K562 (cell line): Measurements from ENCODE around the gene GTPBP1. TPM values are rescaled to one million over a fixed set of nuclear protein-coding genes. Genes with fewer than 3 reads are reported as not detected.

Experiments
- ETS1 ChIP-seq: conservative IDR thresholded peaks from 2 replicates; pipeline ENCODE4 v1.6.1; 2011; ENCODE audit warnings: low read depth, mild to moderate bottlenecking, low read length; ENCODE audit not compliant: control insufficient read depth
- HMGXB4 ChIP-seq: sonication (generic); formaldehyde crosslinking; IDR thresholded peaks from 2 replicates; pipeline ENCODE4 v1.8.1; 2023; ENCODE audit warnings: mild to moderate bottlenecking, missing genetic modification reagents
- JUND ChIP-seq, 2 experiments: IDR thresholded peaks; 2 replicates in 1 of 2; 3 replicates in 1 of 2; pipeline ENCODE4 v1.6.1; 2011; ENCODE audit warnings: borderline replicate concordance in 2 of 2, low read depth in 2 of 2, low read length in 2 of 2, improper control_type of control experiment in 1 of 2, missing biosample characterization in 1 of 2, missing genetic modification characterization in 1 of 2, missing genetic modification reagents in 1 of 2
- MTA3 ChIP-seq: fragments of 450-650 bp; formaldehyde crosslinking; IDR thresholded peaks from 2 replicates; pipeline ENCODE4 v1.6.1; 2017; ENCODE audit warnings: mild to moderate bottlenecking, borderline replicate concordance
- NRF1 ChIP-seq, 2 experiments: fragments of 450-650 bp; IDR thresholded peaks in 1 of 2; conservative IDR thresholded peaks in 1 of 2; 2 replicates each; pipeline ENCODE4 v1.6.1; 2014; ENCODE audit warnings: mild to moderate bottlenecking in 2 of 2
- SETDB1 ChIP-seq: IDR thresholded peaks from one replicate; pipeline ENCODE4 v1.6.1; 2012; ENCODE audit warnings: low read length, control low read depth, inconsistent platforms
- SMAD1 ChIP-seq: fragments of 150-350 bp; IDR thresholded peaks from 2 replicates; pipeline ENCODE4 v1.6.1; 2014; ENCODE audit warnings: low read length, low read depth; ENCODE audit not compliant: partially characterized antibody
- XRCC3 ChIP-seq: fragments of 450-650 bp; IDR thresholded peaks from 2 replicates; pipeline ENCODE4 v1.6.1; 2017; ENCODE audit warnings: mild to moderate bottlenecking, moderate library complexity
- ZFX ChIP-seq: sonication (generic); formaldehyde crosslinking; IDR thresholded peaks from 2 replicates; pipeline ENCODE4 v1.8.0; 2022; ENCODE audit warnings: mild to moderate bottlenecking, missing genetic modification reagents, moderate library complexity
- polyA plus RNA-seq, 8 experiments: library from polyadenylated mRNA; depleted of rRNA in 4 of 8; stranded (reverse) in 5 of 8; unstranded in 3 of 8; fragments of >200 nt; fragmentation: Nextera tagmentation in 2 of 8; fragmentation: Illumina TruSeq in 1 of 8; extraction: Ambion mirVana in 2 of 8; extraction: Trizol in 1 of 8; gene quantifications; 2 replicates each; pipeline versions ENCODE4 v1.2.1 to v1.2.3, GENCODE V29; 2011 to 2014; ENCODE audit warnings: inconsistent platforms in 1 of 8, missing spikeins in 1 of 8
- total RNA-seq, 7 experiments: library from RNA; depleted of rRNA in 6 of 7; stranded (reverse); fragments of >200 nt in 6 of 7; fragmentation: Illumina TruSeq in 2 of 7; extraction: Trizol in 2 of 7; gene quantifications; 2 replicates each; pipeline versions ENCODE4 v1.2.1 to v1.2.3, GENCODE V29; 2011 to 2021; ENCODE audit warnings: low replicate concordance in 1 of 7
- TF ChIP-seq, protein P1 (sequence below): fragments of 450-650 bp; IDR thresholded peaks from 2 replicates; pipeline ENCODE4 v1.6.1; 2017; ENCODE audit warnings: antibody characterized with exemption
- TF ChIP-seq, protein P2 (sequence below): fragments of 450-650 bp; conservative IDR thresholded peaks from 2 replicates; pipeline ENCODE4 v1.6.1; 2016; ENCODE audit warnings: missing genetic modification characterization, low read depth, mild to moderate bottlenecking, control low read depth, missing compliant biosample characterization
- TF ChIP-seq, protein P3 (sequence below): sonication (generic); formaldehyde crosslinking; IDR thresholded peaks from 2 replicates; pipeline ENCODE4 v1.8.0; 2022; ENCODE audit warnings: missing genetic modification reagents, mild to moderate bottlenecking, moderate library complexity, borderline replicate concordance
- TF ChIP-seq, protein P4 (sequence below): fragments of 450-650 bp; IDR thresholded peaks from 2 replicates; pipeline ENCODE4 v1.6.1; 2017; ENCODE audit warnings: mild to moderate bottlenecking, moderate library complexity

GTPBP1 gene
- total and polyA plus RNA-seq, 9 of the 15 experiments (the other 6 are each of a cell fraction or from before 2014, with no cell fraction given): 0.83 to 53.2 (median 23.3) TPM

- peak; percentile 40 for TF ChIP-seq MTA3
- no peak for TF ChIP-seq SMAD1
- peak; percentile 65 for TF ChIP-seq ZFX (CRISPR knock-in tag)
- no peak for TF ChIP-seq XRCC3
- TF ChIP-seq, protein P1, sequence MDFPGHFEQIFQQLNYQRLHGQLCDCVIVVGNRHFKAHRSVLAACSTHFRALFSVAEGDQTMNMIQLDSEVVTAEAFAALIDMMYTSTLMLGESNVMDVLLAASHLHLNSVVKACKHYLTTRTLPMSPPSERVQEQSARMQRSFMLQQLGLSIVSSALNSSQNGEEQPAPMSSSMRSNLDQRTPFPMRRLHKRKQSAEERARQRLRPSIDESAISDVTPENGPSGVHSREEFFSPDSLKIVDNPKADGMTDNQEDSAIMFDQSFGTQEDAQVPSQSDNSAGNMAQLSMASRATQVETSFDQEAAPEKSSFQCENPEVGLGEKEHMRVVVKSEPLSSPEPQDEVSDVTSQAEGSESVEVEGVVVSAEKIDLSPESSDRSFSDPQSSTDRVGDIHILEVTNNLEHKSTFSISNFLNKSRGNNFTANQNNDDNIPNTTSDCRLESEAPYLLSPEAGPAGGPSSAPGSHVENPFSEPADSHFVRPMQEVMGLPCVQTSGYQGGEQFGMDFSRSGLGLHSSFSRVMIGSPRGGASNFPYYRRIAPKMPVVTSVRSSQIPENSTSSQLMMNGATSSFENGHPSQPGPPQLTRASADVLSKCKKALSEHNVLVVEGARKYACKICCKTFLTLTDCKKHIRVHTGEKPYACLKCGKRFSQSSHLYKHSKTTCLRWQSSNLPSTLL: peak; percentile 97
- TF ChIP-seq, protein P2, sequence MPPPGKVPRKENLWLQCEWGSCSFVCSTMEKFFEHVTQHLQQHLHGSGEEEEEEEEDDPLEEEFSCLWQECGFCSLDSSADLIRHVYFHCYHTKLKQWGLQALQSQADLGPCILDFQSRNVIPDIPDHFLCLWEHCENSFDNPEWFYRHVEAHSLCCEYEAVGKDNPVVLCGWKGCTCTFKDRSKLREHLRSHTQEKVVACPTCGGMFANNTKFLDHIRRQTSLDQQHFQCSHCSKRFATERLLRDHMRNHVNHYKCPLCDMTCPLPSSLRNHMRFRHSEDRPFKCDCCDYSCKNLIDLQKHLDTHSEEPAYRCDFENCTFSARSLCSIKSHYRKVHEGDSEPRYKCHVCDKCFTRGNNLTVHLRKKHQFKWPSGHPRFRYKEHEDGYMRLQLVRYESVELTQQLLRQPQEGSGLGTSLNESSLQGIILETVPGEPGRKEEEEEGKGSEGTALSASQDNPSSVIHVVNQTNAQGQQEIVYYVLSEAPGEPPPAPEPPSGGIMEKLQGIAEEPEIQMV (tag): peak; percentile 97
- no peak for TF ChIP-seq SETDB1
- TF ChIP-seq, protein P3, sequence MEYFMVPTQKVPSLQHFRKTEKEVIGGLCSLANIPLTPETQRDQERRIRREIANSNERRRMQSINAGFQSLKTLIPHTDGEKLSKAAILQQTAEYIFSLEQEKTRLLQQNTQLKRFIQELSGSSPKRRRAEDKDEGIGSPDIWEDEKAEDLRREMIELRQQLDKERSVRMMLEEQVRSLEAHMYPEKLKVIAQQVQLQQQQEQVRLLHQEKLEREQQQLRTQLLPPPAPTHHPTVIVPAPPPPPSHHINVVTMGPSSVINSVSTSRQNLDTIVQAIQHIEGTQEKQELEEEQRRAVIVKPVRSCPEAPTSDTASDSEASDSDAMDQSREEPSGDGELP: peak; percentile 74; the same call in 1 of the 2 replicates
- peak in 1 of 2 experiments; percentile 43; a peak in 3 of 4 replicates for TF ChIP-seq NRF1 (conservative IDR thresholded peaks at IDR 0.05 in 1 of 2, IDR thresholded peaks at IDR 0.05 in 1 of 2)
- TF ChIP-seq, protein P4, sequence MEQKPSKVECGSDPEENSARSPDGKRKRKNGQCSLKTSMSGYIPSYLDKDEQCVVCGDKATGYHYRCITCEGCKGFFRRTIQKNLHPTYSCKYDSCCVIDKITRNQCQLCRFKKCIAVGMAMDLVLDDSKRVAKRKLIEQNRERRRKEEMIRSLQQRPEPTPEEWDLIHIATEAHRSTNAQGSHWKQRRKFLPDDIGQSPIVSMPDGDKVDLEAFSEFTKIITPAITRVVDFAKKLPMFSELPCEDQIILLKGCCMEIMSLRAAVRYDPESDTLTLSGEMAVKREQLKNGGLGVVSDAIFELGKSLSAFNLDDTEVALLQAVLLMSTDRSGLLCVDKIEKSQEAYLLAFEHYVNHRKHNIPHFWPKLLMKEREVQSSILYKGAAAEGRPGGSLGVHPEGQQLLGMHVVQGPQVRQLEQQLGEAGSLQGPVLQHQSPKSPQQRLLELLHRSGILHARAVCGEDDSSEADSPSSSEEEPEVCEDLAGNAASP: no peak
- peak; percentile 95 for TF ChIP-seq ETS1
- TF ChIP-seq HMGXB4 (CRISPR knock-in tag): no peak
- peak; percentile 72 for TF ChIP-seq JUND (IDR thresholded peaks at IDR 0.05; ENCODE audit: borderline replicate concordance, low read depth, low read length)
- TF ChIP-seq JUND (tag; IDR thresholded peaks at IDR 0.05; ENCODE audit: borderline replicate concordance, low read depth, low read length): peak; percentile 58; the same call in 1 of the 3 replicates
Observed at GRCh38 chr22:38755155-38755910, 49.6 kb downstream of the GTPBP1 start (continued).
